NCI-H446 (cell line): ENCODE results near the gene HECW1.
"Not testable (repeated sequence)": the region's sequence is repeated elsewhere in the genome, so short reads cannot be mapped to it uniquely, and the experiment has no call there.

ENCODE experiments used
- DNase-seq, 2 experiments: peaks; one replicate each; lab custom pipeline; 2025; lab: John Stamatoyannopoulos, UW

HECW1 gene

DNA sequence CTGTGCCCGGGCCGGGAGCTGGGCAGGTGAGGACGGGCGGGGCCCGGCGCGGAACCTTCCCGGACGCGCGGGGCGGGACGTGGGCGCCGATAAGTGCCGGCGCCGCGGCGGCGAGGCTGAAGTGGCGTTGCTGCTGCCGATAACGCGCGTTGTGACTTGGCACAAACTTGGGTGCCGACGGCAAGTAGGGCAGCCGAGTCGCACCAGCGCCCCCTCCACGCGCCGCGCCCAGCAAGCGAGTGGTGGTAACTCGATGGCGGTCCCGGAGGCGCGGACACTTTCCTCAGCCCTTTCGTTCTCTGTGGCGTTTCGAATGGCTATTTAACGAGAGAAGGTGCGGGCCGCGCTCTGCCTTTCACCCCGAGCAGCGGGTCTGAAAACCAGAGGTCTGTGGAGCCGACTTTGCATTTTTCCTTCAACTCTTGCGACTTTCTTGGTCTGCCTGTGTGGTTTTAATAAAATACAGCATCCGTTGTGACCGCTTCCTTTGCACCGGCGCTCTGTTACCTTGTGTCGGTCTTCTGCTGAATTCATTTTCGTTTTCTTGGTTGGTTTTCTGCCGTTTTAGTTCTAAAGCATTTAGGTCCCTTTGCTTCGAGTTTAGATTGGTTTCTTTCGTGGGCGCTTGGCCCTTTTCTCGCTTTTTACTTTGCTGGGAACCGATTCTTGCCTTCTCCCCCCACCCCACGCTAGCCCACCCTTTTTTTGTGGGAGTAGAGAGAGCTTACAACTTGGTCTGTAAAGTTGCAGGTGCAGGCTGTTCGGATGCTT lies 471.2 kb downstream of the HECW1 start:
- DNase-seq = peak in 1 of 2 experiments; percentile 59

DNA sequence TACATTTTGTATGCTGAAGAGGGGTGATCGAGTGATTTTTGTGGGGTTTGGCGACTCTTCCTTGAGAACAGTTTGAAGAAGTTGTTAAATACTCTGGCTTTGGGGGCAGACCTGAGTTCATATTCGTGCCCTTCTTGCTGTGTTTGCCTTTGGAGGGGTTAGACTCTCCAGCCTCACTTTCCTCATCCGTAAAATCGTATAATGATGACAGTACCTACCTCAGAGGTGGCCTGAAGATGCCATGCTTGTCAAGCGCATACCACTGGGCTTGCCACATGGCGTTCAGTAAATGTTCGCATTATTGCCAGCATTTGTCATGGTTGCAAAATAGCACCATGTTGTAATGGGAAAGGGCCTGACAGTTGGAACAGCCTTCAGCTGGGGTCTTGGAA lies 471.7 kb downstream of the HECW1 start:
- peak in 1 of 2 experiments; percentile 66 for DNase-seq

DNA sequence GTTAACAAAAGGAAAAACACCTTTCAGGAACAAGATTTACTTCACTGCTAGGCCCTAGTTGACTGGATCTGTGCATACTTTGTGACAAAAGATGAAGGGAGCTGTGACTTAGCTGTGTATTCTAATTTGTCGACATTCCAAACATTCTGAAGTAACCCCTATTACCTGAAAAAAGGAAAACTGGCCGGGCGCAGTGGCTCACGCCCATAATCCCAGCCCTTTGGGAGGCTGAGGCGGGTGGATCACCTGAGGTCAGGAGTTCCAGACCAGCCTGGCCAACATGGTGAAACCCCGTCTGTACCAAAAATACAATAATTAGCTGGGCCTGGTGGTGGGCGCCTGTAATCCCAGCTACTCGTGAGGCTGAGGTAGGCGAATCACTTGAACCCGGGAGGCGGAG lies 472.3 kb downstream of the HECW1 start:
- DNase-seq = not testable (repeated sequence)

DNA sequence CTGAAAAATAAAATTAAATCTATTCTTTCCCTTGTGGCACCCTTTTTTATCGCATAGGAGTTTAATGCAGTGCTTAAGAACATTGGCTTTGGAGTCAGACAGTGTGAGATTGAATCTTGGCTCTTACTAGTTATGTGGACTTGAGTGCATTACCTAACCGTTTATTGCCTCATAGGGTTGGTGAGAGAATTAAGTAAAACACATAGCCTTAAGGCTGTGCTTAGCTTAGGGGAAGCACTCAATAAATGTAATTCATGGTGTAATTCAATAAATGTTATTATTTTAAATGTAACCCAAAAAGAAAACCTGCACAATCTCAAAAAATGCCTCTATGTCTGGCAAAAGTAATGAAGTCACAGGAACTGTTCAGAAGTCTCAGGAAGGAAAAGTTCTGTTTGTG lies 473.1 kb downstream of the HECW1 start:
- no peak for DNase-seq

DNA sequence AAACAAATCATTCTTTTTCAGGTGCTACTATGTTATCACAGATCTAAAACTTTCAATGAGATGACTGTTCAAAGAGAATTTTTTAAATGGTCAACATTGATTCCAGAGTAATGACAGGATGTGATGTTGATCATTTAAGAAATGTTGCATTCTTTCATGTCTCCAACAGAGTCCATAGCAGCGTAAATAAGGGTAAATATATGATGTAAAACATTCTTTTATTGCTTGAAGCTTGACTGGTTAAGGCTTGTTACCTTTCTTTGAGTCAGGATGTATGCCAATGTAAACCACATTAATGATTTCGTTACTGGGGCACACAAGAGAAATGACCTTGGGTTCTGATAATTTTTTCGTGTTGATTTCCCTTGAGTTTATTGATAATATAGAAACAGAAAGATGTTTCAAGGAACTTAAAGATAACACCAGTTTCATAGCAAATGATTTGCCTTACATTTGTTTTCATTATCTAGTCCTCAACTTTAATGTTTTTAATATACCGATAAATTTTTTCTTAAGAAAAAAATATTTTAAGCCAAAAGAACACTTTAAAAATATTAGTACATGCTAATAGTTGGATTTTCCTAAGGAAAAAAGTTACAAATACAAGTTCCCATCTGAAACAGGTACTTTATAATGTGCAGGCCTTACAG lies 473.9 kb downstream of the HECW1 start:
- DNase-seq = no peak

DNA sequence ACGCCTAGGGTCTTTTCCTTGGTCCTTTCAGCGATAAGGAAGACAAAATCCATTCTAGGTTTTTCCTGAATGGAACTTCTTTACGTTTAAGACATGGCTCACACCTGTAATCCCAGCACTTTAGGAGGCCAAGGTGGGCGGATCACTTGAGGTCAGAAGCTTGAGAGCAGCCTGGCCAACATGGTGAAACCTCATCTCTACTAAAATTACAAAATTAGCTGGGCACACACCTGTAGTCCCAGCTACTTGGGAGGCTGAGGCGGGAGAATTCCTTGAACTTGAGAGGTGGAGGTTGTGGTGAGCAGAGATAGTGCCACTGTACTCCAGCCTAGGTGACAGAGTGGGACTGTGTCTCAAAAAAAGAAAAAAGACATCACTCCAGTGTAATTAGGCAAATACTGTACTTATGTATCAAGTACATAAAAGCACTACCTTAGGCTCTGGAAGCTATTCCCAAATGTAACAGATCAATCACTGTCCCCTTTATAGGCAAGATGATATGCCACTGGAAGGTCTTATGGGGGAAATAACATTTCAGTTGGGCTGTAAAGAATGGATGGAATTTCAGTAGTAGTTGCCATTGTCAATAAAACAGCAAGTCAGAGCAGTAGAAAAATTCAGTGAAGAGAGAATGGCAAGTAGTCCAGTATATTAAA lies 476.2 kb downstream of the HECW1 start:
- DNase-seq = no peak

DNA sequence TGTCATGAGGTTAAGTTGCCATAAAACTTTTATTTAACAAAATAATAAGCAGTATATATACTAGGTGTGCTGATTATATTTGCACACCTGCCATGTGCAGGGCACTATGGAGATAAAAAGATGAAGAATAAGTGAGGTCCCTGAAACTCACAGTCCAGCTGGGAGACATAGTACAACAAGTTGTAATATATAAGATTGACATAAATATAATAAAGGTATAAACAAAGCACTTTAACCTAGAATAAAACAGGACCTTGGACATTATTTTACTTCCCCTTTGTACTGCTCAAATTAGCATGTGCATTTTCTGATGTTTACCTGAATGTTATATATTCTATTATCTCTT lies 476.7 kb downstream of the HECW1 start:
- no peak for DNase-seq

DNA sequence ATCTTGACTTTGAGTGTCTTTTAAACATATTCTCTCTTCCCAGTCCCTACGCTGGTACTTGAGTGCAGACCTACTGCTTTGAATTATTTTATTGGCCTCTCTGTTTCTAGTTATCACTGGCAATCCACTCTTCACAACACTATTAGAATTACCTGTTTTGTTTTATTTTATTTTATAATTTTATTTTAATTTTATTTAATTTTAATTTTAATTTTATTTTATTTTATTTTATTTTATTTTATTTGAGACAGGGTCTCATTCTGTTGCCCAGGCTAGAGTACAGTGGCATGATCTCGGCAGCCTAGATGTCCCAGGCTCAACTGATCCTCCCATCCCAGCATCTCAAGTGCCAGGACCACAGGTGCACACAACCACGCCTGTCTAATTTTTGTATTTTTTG lies 477.3 kb downstream of the HECW1 start:
- no peak for DNase-seq

DNA sequence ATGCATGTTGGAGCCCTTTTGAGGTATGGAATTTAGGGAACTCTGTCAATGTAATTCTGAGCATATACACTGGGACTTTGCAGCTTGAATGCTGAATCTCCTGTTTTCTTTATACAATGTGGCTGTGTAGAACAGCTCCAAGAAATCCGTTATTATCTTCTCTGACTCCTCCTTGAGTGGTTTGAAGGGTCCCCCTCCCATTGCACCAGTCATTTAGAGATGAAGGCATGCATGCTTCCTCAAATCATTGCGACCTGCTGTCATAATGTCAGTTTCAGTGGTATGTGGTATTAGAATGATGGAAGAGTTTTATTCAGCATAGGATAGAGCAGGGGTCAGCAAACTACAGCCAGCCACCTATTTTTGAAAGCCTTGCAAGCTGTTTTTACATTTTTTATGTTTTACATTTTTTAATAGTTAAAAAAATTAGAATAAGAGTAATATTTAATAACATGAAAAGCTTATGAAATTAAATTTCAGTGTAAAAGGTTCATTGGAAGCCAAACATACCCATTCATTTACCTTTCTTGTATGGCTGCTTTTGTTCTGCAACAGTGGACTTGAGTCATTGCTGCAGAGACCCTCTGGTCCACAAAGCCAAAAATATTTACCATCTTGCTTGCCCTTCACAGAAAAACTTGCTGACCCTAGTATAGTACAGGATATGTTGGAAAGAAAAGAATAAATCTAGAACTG lies 478.6 kb downstream of the HECW1 start:
- no peak for DNase-seq

DNA sequence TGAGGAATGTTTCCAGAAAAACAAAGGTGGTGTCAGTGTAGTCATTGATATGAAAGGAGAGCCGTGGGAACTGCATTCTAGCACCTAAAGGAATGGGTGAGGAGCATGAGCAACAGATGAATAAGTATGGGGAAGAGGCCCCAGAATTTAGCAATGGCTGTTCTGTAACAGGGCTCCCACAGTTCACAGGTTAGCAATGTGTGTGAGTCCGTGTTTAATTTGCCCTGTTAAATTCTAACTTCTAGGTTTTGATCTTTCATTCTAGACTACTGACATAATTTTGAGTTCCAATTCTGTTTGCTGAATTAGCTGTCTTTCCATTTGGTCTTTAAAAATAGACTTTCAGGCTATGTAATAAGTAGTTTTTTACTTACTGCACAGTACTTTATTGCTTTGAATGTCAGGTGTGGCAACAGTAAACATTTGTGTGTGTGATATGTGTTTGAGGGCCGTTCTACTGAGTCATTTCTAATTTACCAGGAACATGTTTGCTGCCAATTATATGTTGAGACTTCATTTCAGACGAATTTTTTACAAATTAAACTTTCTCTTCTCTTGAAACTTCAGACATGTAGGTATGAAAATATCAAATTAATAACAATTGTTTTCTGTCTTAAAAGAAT lies 479.2 kb downstream of the HECW1 start:
- no peak for DNase-seq

DNA sequence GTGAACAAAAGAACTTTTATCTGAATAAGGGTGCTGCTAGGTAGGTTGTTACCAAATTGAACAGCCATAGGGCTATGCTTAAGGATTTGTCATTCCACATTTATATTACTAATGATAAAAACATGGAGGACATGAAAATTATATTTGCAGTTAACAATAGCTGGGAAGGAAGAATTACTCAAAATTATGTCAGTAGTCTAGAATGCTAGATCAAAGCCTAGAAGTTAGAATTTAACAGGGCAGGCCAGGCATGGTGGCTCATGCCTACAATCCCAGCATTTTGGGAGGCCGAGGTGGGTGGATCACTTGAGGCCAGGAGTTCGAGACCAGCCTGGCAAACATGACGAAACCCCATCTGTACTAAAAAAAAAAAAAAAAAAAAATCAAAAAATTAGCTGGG lies 479.9 kb downstream of the HECW1 start:
- DNase-seq = no peak

DNA sequence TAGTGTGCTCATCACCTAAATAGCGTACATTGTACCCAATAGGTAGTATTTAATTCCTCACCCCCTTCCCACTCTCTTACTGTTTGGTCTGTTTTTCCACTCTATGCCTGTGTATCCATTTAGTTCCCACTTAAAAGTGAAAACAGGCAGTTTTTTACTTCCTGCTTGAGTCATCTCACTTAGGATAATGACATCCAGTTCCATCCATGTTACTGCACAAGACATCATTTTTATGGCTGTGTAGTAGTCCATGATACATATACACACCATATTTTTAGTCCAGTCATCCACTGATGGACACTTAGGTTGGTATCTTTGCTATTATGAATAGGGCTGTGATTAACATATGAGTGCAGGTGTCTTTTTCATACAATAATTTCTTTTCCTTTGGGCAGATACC lies 480.6 kb downstream of the HECW1 start:
- no peak for DNase-seq

DNA sequence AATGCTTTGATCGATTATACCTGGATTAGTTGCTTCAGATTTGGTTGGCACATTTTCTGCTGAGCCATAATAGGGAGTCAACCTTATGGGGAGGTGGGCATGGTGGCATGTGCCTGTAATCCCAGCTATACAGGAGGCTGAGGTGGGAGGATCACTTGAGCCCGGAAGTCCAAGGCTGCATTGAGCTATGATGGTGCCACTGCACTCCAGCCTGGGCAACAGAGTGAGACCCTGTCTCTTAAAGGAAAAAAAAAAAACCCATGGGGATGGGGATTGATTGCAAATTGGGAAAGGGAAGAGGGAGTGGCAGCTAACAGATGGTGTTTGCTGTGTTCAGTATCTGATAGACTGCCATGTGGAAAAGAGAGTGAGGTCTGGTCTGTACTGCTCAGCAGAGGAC lies 481.6 kb downstream of the HECW1 start:
- DNase-seq = peak in 1 of 2 experiments; percentile 58

DNA sequence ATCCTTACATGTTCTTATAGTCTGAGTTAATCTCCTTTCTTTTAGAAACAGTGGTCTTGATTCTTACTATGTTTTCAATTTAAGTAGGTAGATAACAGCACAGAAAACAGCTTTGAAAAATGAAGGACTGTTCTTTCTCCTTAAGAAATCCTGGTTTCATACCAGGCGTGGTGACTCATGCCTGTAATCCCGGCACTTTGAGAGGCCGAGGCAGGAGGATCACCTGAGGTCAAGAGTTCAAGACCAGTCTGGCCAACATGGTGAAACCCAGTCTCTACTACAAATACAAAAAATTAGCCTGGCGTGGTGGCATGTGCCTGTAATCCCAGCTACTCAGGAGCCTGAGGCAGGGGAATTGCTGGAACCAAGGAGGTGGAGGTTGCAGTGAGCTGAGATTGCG lies 484.0 kb downstream of the HECW1 start:
- DNase-seq = not testable (repeated sequence)

DNA sequence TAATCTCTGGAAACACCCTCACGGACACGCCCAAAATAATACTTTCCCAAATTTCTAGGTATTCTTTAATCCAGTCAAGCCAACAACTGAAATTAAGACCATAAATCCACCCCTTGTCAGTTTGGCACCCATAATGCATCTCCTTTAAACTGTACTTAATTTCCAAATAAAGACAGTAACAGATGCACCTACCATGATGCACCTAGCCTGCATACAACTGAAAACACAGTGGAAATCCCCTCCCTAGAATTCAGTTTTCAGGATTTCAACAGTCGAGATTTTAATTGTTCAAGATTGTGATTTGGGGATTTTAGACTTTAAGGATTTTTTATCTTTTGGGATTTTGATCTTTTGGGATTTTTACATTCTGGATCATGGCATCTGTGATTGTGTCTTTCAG lies 487.6 kb downstream of the HECW1 start:
- no peak for DNase-seq

DNA sequence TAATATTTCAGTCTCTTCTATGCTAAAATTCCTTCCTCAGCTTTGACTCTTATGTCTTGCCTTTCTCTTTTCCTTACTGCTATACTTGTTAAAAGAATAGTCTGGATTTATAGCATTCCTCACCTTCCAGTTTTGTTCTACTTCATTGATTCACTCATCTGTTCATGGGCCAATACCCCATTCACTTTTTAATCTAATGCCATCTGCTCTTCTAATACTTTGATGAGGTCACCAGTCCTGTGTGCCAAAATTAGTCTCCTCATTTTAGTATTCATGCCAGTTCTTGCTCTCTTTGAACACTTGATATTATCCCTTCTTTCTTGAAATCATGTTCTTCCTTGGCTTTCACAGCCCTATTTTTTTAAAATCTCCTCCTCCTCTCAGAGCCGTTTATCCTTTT lies 489.8 kb downstream of the HECW1 start:
- DNase-seq = peak; percentile 93 to 94

DNA sequence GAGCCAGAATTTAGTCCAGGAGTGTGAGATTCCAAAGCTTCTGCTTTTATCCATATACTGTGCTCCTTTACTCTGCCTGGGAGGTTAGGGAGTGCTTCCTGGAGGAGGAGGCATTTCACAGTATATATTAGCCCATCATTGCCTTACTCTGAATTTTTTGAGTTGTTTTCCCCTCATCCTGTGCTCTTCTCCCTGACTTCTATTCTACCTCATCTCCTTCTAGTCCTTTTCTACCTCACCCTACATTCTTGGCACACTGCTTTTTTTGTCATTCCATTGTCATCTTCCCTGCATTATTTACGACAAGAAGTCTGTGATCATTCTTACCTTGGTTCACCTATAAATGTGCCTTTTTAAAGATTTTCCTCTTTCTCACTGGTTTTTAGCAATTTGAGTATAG lies 491.8 kb downstream of the HECW1 start:
- no peak for DNase-seq

DNA sequence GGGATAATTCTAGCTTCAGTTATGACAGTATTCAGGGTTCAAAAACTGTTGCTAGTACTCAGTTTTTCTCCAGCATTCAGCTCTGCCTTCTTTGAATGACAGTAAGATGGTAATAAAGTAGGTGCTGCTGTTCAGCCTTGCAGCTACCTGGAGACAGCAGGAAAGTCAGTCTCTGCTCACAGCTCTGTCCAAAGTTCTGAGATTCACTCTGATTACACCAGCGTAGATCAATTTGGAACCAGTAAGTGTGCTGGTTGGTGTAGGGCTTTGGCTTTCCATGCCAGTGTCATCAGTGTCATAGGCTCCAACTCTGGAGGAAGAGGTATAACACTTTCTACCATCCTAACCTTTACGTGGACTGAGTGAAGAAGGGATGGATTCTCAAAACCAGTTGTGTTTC lies 496.6 kb downstream of the HECW1 start:
- DNase-seq = no peak

DNA sequence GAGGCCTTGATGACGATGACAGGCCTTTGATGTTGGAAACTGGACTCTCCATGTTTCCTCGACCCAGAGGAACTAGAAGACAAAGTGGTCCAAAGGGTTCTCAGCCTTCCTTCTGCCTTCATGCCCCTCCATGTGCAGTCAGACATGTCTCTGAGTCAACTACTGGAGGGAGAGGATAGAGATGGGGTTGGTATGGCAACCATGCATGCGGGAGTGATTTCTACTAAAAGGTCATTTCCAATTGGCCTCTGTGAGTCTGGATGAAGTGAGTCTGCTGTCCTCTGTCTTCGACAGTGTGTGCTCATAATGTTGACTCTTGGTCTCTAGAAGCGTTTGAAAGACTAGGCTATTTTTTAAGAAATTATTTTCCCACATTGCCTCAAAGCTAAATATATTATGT lies 499.7 kb downstream of the HECW1 start:
- DNase-seq = no peak

DNA sequence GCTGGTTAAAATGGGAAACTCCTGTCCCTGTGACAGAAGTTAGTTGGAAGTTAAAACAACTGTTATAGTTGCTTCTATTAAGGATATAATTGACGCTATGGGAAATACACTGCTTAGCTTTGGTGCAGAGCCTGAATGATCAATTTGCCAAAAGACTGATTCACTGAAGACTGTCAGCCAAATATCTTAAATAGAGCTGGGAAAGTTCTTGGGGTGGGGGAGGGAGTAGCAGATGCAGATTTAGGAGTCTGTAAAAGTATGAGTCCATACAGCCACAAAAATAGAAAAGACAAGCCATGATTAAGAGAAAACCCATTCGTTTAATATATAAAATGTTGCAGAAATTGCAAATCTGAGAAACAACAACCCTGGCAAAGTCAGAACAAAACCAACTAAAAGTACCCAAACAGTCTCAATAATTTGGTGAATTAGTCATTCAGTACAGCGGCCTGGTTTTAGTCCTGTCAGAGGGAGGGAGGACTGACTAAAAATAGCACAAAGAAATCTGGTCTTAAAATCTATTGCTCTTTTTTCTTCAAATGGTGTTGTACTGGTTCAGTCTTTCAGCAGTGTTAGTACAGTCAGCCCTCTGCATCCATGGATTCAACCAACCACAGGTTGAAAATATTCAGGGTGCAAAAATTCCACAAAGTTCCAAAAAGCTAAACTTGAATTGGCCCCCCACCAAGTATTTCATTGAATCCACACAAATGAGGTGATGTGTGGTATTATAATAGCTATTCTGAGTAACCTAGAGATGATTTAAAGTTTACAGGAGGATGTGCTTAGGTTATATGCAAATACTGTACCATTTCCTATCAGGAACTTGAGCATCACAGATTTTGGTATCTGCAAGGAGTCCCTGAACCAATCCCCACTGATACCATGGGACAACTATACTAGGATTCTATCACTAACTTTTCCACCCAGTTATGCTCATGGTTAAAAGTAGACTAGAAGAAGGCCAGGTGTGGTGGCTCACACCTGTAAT lies 500.4 kb downstream of the HECW1 start:
- DNase-seq = peak in 1 of 2 experiments; percentile 60
